Stimulated activated naive CD8-positive, alpha-beta T cell treated with anti-CD3 and anti-CD28 coated beads, Interleukin-15, amount 100 ng/mL, for 72 hours (primary cell): ENCODE measurements around the gene TNRC6C.

Source experiments
- ATAC-seq: fragments of 150-1000 bp; cut with Tn5 transposase; 2 replicates; pipeline ENCODE4 v1.10.0; 2021; ENCODE audit warnings: mild to moderate bottlenecking, moderate library complexity
- DNase-seq, 2 donors: peaks; one replicate each; pipeline ENCODE4 v3.0.0; 2021 to 2022
- H3K27ac Mint-ChIP-seq, 2 donors: one replicate each; pipeline ENCODE4 v1.8.0; 2022; ENCODE audit warnings: mild to moderate bottlenecking in 2 of 2, mixed read lengths in 2 of 2, moderate library complexity in 2 of 2
- H3K27me3 Mint-ChIP-seq: one replicate; pipeline ENCODE4 v1.8.0; 2022; ENCODE audit warnings: mixed read lengths
- H3K4me1 Mint-ChIP-seq: one replicate; pipeline ENCODE4 v1.8.0; 2022; ENCODE audit warnings: mild to moderate bottlenecking, mixed read lengths
- H3K4me3 Mint-ChIP-seq, 2 donors: one replicate each; pipeline ENCODE4 v1.8.0; 2022; ENCODE audit warnings: mild to moderate bottlenecking in 2 of 2, mixed read lengths in 2 of 2, moderate library complexity in 1 of 2
- H3K9me3 Mint-ChIP-seq, 2 donors: one replicate each; pipeline ENCODE4 v1.8.0; 2022; ENCODE audit warnings: mixed read lengths in 2 of 2

Gene TNRC6C

DNA sequence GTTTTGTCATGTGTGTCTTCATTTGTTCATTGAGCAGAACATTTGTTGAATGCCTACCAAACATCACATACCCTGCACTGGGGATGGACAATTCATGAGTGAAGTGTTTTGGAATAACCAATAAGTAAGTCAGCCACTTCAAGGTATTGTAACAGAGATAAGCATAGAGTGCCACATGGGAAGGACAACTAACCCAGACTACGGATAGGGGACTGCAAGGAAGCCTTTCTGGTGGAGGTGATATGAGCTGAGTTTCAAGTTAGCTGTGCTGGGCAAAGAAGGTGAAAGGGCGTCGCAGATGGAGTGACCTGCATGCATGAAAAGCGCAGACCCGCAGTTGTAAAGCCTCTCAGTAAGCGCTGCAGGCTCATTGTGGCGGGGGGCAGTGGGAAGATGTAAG, 78.8 kb downstream of the TNRC6C start:
- Mint-ChIP-seq H3K4me1 (peaks cover 32% of the 10 kb centered on the region), H3K27me3 (no peaks in the 10 kb centered on the region), H3K9me3 (no peaks in the 10 kb centered on the region), H3K4me3 (no peak overlapping the region), H3K27ac (no peak overlapping the region)
- ATAC-seq (no peak), DNase-seq (no peak)

DNA sequence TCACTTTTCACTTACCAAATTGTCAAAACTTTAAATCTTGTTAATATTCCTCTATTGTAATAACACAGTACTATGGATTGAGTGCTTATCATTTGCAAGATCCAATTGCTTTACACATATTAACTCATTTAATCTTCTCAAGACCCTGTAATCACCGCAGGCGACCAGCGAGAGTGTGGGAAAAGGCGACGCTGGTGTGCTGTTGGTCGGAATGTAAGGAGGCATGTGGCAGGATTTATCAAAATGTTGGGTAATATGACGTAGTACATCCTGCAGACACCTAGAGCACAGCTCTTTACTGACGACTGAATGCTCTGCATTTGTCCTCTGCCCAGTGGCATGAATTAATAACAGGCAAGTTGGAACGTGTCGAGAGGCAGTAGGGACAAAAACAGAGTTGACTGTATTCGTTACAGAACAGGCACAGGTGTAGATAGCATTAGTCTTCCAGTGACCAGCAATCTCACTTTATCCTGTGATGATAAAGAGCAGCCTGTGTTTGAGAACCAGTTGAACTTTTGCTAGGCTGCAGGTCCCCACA, 80.3 kb downstream of the TNRC6C start:
- ATAC-seq (no peak), DNase-seq (no peak)
- Mint-ChIP-seq H3K4me3 (no peak overlapping the region), H3K27me3 (no peaks in the 10 kb centered on the region), H3K27ac (no peak overlapping the region), H3K9me3 (peaks cover 0 to 3% of the 10 kb centered on the region in 2 donors), H3K4me1 (peaks cover 39% of the 10 kb centered on the region)

DNA sequence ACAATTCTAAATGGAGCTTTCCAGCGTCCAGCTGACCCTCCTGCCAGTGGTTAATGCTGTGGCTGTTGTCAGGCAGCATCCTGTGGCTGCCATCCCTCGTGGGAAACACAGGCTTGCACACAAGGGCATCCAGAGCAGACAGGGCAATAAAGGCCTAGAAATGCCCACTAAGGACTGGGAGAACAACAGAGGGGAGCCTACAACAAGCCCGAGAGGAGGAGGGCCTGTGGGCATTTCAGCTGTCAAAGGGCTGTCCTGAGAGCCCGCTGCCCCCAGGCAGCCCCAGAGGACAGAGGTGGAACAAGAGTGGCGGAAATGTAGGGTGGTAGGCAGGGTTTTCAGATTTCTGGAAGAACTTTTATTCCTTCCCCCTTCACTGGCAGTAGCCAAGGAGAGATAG, 81.1 kb downstream of the TNRC6C start:
- Mint-ChIP-seq H3K4me3 (no peak overlapping the region), H3K27me3 (no peaks in the 10 kb centered on the region), H3K4me1 (peaks cover 39% of the 10 kb centered on the region), H3K9me3 (peaks cover 2 to 4% of the 10 kb centered on the region in 2 donors), H3K27ac (peak overlapping the region in 1 of 2 donors; percentile 34)
- ATAC-seq (no peak), DNase-seq (no peak)

DNA sequence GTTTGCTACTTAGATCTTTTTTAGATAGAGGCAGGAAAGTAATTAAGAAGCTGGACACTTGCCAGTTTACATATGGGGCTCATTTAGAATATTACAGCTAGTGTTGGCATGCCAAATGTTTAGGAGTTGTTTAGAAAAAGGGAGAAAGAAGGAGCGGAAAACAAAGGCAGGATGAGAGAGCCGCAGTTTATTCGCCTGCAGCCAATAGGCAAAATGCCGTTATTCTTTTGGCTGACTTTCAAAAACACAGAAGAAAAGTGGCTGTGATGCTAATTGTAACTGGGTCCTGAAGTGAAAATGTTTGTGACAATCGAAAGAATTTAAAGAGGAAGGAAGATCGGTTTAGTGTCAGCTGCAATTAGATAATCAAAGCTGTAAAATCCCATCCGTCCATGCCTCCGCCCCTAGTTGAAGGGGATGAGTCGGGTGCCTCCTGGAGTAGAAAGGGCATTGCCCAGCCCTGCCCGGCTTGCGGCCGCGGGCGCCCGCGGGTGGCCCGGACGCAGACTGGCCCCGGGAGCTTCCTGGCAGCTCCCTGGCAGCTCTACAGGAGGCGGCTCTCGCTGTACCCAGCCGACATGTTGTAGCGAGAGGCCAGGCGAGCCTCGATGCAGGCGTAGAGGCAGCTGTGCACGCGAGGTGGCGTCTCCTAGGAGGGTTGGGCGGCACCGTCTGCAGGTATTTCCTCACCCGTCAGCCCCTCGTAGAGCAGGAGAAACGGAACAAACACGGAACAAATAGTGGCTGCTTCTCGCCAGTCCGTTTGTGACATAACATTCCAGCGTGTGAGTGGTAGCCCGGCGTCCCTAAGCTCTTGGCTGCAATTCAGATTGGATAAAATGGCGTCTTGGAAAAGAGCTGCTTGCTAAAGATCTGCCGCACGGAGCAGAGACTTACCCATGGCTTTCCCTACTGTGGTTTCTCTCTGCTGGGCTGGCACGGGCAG, 82.2 kb downstream of the TNRC6C start:
- peak; percentile 23 to 34 for DNase-seq
- Mint-ChIP-seq H3K4me3 (peak overlapping the region; percentile 75 to 77), H3K9me3 (peaks cover 4 to 6% of the 10 kb centered on the region in 2 donors)

DNA sequence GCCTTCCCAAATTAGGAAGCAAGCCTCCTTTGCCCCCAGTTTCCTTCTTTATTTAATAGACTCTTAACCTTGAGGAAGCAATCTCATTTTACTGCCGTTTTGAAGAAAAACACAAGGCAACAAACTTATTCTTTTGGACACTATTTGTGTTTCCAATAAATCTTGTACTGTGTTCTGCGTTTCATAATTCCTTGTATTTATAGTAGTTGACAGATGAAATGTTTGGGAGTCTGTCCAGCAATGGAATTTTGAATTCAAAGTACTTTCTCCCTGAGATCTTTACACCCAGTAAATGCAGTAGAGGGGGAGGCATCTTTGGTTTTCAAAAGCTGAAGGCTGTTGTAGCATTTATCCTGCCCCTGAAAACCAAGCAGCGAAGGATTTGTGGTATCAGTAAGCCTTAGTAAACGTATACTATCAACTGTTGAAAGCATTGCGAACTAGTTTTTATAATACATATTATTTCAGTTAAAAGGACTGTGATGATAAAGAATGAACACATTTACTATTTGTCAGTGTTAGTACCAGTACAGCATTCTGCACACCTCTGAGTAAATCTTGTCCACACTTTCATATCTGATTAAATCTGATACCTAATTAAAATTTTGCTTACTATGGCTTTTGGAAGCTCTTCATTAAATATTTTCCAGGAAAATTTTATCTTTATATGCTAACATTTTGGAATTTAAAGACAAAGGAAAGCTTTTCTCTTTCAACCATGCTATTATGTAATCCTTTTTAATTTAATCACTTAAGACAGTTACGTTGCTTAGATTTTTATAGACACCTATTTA, 83.1 kb downstream of the TNRC6C start:
- peaks cover 45% of the 10 kb centered on the region for H3K4me1 Mint-ChIP-seq
- H3K4me3 Mint-ChIP-seq: peak overlapping the region; percentile 75 to 77
- peaks cover 4 to 6% of the 10 kb centered on the region in 2 donors for H3K9me3 Mint-ChIP-seq
- ATAC-seq: no peak
- H3K27ac Mint-ChIP-seq: peak overlapping the region; percentile 83 to 90
- DNase-seq: no peak
- no peaks in the 10 kb centered on the region for H3K27me3 Mint-ChIP-seq

More for the DNA sequence above, 82.2 kb downstream of the TNRC6C start:
- peaks cover 43% of the 10 kb centered on the region for H3K4me1 Mint-ChIP-seq
- no peaks in the 10 kb centered on the region for H3K27me3 Mint-ChIP-seq
- peak overlapping the region; percentile 83 to 90 for H3K27ac Mint-ChIP-seq
- peak; percentile 85 for ATAC-seq

DNA sequence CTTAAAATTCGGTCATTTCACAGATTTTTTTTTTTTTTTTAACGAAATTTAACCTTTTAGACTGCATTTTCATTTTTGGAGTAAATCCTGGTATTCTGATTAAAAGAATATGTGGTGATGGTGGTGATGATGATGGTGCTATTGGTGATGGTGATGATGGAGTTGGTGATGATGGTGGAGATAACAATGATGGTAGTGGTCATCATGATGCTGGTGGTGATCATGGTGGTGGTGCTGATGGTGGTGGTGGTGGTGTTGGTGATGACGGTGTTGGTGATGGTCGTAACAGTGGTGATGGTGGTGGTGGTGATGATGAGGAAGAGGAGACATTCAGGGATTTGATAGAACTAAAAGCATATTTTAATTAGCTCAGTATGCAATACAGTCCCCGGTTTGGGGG, 84.0 kb downstream of the TNRC6C start:
- Mint-ChIP-seq H3K27ac (no peak overlapping the region), H3K4me1 (peaks cover 48% of the 10 kb centered on the region), H3K9me3 (peaks cover 4 to 6% of the 10 kb centered on the region in 2 donors), H3K27me3 (no peaks in the 10 kb centered on the region), H3K4me3 (no peak overlapping the region)
- DNase-seq: no peak
- ATAC-seq: no peak

DNA sequence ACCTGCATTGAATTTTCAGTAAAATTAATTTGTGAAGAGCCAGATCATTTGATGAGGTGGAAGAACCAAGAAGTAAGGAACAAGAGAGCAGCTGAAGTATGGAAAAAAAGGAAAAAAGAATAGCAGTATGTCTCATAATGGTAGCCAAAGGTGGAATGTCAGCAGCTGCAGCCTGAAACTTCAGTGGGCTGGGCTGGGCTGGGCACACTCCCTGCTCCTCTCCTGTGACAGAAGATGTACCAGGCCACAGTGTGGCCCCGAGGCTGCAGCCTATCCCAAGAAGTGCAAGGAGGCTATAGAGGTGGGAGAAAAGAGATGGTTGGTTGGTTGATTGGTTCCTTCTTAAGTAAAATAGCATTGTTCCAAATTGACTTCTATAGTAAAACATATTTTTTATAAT, 84.5 kb downstream of the TNRC6C start:
- Mint-ChIP-seq H3K4me3 (no peak overlapping the region), H3K9me3 (peaks cover 4 to 6% of the 10 kb centered on the region in 2 donors), H3K27ac (no peak overlapping the region), H3K4me1 (peaks cover 49% of the 10 kb centered on the region), H3K27me3 (no peaks in the 10 kb centered on the region)
- DNase-seq (no peak), ATAC-seq (no peak)

DNA sequence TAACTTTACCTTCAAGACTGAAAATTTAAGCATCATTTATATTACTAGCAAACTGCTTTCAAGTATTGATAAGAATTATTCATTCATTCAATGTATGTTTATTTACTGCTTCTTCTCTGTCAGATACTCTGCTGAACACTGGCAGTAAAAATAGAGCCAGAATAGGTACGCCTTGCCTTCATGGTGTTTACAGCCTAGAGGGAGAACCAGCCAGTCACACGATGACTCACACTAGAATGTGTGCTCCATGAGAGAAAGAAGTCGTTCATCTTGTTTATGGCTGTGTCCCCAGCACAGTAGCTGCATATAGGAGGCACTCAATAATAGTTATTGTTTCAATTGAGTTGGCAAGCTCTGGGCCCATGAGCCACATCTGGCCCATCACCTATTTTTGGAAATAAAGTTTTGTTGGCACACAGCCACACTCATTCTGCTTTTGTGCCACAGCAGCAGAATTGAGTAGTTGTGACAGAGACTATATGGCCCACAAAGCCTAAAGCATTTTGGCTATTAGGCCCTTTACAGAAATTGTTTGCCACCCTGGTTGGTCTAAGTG, 85.9 kb downstream of the TNRC6C start:
- Mint-ChIP-seq H3K4me1 (peaks cover 61% of the 10 kb centered on the region), H3K27ac (no peak overlapping the region), H3K27me3 (no peaks in the 10 kb centered on the region), H3K9me3 (peaks cover 4 to 6% of the 10 kb centered on the region in 2 donors), H3K4me3 (no peak overlapping the region)
- no peak for ATAC-seq
- no peak for DNase-seq

DNA sequence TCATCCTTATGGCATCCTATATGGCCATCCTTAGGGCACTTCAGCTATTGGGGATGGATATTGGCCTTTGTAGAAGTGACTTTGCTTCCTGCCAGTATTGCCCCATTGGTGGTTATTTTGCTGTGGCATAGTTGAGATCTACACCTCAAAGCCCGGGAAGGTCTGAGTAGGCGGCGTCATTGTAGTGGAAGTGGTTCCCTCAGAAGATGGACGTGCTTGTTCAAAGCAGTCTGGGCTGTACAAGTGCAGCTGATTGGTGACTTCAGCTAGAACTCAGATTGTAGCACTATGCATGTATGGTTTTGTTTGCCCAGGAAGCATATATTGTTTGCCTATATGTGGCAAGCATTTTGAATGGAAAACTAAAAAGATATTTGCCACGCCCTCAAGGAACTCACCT, 86.8 kb downstream of the TNRC6C start:
- no peak overlapping the region for H3K4me3 Mint-ChIP-seq
- no peak overlapping the region for H3K27ac Mint-ChIP-seq
- H3K9me3 Mint-ChIP-seq: peaks cover 4 to 6% of the 10 kb centered on the region in 2 donors
- ATAC-seq (peak; percentile 65), DNase-seq (no peak)
- peaks cover 62% of the 10 kb centered on the region for H3K4me1 Mint-ChIP-seq
- H3K27me3 Mint-ChIP-seq: no peaks in the 10 kb centered on the region

DNA sequence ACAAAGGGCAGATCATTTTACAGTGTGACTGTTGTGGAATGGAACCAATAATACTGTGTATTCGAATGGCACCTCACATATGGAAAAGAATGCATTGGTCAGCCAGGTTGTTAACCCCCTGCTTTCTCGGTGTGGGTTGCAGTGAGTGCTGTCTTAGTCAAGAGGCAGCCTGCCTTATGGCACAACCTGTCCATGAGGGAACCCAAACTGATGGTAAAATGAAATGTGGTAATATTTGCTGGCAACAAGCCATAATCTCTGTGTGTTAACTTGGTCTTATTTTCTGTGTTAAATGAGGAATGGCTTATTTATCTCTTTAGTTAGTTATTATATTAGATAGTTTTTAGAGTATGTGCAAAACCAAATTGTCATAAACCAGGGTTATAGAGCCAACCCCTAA, 88.4 kb downstream of the TNRC6C start:
- ATAC-seq (no peak), DNase-seq (no peak)
- H3K9me3 Mint-ChIP-seq: peaks cover 4 to 6% of the 10 kb centered on the region in 2 donors
- H3K27ac Mint-ChIP-seq: no peak overlapping the region
- no peaks in the 10 kb centered on the region for H3K27me3 Mint-ChIP-seq
- peaks cover 69% of the 10 kb centered on the region for H3K4me1 Mint-ChIP-seq
- no peak overlapping the region for H3K4me3 Mint-ChIP-seq

DNA sequence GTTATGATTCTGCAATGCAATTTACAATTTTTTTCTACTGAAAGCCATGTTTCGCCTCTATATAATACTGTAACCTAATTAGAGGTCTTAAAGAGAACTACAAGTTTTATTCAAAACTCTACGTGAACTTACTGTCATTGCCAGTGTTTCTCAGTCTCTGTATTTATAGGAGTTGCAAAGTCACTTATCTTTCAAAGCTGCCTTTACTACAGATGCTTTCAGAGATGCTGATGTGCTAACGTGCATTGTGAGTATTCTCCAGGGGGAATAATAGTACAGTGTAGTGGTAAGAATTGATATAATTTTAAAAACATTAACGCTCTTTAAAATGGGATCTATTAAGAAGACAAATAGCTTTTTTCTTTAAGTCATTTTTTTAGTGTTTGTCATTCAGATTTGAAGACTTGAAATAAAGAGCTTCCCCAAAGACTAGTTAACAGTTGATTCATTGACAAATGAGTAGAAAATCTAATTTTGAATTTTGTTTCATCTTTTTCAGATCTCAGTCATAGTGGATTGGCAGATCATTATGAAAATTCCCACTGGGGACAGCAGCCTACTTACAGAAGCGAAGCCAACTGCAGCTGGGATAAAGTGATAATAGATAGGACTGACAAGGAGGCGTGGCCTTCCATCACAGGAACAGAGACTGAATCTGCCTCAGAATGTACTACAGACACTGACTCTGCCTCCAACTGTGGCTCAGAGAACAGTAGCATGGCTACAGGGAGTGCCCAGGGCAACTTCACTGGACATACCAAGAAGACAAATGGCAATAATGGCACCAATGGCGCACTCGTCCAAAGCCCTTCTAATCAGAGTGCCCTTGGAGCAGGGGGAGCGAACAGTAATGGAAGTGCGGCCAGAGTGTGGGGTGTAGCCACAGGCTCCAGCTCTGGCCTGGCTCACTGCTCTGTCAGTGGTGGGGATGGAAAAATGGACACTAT, 90.1 kb downstream of the TNRC6C start:
- Mint-ChIP-seq H3K27ac (peak overlapping the region in 1 of 2 donors; percentile 30), H3K27me3 (no peaks in the 10 kb centered on the region), H3K4me1 (peaks cover 60% of the 10 kb centered on the region), H3K4me3 (no peak overlapping the region), H3K9me3 (peaks cover 3 to 6% of the 10 kb centered on the region in 2 donors)
- no peak for DNase-seq
- no peak for ATAC-seq

DNA sequence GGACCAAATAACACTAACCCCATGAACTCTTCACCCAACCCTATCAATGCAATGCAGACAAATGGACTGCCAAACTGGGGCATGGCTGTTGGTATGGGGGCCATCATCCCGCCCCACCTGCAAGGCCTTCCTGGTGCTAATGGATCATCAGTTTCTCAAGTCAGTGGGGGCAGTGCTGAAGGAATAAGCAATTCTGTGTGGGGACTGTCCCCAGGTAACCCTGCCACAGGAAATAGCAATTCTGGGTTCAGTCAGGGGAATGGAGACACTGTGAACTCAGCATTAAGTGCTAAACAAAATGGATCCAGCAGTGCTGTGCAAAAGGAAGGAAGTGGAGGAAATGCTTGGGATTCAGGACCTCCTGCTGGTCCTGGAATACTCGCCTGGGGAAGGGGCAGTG, 91.1 kb downstream of the TNRC6C start:
- ATAC-seq (peak; percentile 66), DNase-seq (no peak)
- Mint-ChIP-seq H3K27ac (peak overlapping the region in 1 of 2 donors; percentile 77), H3K9me3 (peaks cover 0 to 5% of the 10 kb centered on the region in 2 donors), H3K4me1 (peaks cover 51% of the 10 kb centered on the region), H3K27me3 (no peaks in the 10 kb centered on the region), H3K4me3 (no peak overlapping the region)

DNA sequence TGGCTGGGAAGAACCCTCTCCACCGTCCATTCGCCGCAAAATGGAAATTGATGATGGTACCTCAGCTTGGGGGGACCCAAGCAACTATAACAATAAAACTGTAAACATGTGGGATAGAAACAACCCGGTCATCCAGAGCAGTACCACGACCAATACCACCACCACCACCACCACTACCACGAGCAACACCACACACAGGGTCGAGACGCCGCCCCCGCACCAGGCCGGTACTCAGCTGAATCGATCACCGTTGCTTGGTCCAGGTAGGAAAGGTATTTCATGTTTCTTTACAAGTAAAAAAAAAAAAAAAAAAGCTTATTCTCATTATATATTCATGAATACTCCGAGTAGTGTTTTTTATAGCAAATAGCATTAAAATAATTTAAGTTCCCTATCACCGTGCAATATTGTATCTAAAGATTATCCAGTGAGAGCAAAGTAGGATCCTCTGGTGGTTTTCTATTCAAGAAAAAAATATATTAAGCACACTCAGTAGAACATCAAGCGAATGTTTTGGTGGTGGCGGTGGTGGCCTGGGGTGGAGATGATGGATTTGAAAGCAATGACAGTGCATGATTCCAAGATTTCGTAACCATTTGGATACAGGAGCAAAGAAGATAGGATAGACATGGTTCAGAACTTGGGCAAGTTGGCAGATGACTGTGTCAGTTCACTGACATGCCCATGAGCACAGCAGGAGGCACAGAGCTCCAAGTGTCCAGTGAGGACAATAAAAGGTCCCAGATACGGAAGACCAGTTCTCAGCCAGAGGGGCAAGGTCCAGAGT, 92.9 kb downstream of the TNRC6C start:
- Mint-ChIP-seq H3K4me3 (no peak overlapping the region), H3K4me1 (peaks cover 40% of the 10 kb centered on the region), H3K27ac (peak overlapping the region in 1 of 2 donors; percentile 90), H3K9me3 (no peaks in the 10 kb centered on the region), H3K27me3 (no peaks in the 10 kb centered on the region)
- ATAC-seq: no peak
- no peak for DNase-seq
